GM18520 (cell line): ENCODE results near the gene ZNF662.

Source experiments
- ATAC-seq: cut with Tn5 transposase; IDR thresholded peaks from one replicate; pipeline ENCODE4 v1.9.1; 2021; ENCODE audit not compliant: unreplicated experiment

ZNF662 gene

DNA sequence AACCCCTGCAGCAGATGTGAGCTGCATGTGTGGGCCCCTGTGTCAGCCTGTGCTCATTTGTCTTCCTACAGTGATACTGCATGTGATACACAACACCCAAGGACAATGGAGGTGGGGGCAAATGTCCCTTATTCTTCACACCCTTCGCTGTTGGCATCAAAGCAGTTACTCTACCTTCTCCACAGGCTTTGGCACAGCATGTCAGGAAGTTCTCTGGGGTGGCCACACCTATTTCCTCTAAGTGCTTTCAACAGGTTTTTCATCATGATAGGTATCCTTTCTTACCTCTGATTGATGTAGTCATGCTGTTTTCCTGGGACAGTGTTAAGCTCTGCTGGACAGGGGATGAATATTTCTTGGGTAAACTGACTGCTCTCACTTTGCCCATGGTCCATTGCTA is 29.5 kb downstream of the ZNF662 start:
- no peak for ATAC-seq

DNA sequence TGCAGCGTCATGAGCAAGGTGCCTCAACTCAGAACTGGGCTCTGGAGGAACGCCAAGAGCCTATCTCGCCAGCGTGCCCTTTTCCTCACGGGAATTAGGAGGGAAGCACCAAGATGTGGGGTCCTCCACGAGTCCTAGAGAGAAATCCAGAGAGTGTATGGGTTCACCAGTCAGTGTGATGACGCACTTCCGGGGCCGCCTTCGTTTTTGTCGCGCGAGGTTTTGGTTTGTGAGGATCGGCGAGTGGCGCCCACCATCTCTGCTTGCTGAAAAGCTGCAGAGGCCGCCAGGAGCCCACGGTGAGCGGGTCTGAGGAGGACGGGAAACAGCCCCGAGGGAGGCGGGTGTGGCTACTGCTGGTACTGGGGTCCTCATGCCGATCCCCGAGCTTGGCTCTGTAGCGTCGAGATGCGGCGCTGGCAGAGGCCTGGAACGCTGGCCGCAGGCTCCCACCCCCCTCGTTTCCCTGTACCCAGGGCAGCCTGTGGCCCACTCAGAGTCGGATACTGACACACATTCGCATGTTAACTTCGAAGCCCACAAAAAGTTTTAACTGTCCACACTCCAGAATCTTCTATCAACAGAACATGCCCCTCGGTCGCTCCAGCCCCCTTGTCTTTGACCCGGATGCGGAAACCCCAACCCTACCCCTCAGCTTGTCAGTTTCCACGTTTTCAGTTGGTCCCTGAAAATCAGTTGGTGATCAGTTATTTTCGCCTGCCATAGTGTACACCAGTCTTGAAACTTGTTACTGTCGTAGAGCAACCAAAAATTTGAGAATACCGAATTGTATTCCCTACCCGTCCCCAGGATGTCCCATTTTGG is 30.4 kb downstream of the ZNF662 start:
- no peak for ATAC-seq

DNA sequence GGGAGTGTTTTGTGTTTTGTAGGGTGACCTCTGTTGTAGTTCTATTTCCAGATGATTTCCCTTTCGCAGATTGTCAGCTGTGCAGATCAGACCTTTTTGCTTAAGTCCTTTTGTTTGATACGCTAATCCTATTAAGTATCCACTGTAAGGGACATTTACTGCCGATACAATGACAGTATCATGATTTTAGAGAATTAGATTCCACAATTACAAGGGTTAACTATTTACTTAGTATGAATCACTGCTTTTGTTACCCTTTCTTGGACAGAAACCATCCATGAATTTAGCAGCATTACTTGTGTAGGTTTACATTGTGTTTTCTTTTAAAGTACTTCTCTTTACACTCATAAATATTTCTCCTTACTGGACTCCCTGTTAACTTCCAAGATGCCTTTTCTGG is 31.4 kb downstream of the ZNF662 start:
- ATAC-seq: no peak

DNA sequence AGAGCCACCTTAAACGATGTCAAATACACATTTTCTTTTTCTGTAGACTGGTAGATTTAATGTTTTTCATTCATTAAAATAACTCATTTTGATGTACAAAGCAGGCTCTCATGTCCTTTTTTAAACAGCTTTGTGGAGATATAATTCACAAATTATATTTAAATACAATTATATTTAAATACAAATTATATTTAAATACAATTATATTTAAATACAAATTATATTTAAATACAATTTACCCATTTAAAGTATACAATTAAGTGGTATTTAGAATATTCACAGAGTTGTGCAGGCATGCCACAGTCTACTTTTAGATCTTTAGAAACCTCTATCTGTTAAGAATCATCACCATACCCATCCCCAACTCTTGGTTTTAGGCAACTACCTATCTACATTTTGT is 36.8 kb downstream of the ZNF662 start:
- no peak for ATAC-seq

DNA sequence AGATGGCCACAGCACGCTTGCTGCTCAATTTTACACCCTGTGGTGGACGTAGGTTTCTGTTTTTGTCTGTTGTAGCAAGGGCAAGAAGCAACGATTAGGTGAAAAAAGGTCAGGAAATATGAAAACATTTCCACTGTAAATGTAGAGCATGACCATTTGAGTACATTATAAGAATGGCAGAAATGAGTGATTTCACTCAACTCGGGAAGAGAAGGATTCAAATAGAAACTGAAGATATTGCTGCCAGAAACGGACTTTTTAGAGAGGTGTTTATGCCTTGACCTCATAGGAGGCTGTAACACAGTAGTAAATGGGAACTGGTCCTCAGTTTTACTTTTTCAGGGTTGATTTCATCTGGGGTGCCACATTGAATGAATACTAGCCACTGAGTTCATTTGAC is 40.1 kb downstream of the ZNF662 start:
- no peak for ATAC-seq

DNA sequence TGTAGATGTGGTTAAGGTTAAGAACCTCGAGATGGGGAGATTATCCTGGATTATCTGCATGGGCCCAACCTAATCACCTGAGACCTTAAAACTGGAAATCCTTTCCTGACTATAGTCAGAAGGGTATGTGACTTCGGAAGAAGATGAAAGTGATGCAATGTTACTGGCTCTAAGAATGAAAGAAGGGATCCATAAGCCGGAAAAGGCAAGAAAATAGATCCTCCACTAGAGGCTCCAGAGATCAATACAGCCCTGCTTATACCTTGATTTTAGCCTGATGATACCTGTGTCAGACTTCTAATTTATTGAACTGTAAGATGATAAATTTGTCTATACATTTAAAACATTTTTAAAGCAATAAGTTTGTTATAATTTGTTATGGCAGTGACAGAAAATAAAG is 51.6 kb downstream of the ZNF662 start:
- ATAC-seq: no peak

DNA sequence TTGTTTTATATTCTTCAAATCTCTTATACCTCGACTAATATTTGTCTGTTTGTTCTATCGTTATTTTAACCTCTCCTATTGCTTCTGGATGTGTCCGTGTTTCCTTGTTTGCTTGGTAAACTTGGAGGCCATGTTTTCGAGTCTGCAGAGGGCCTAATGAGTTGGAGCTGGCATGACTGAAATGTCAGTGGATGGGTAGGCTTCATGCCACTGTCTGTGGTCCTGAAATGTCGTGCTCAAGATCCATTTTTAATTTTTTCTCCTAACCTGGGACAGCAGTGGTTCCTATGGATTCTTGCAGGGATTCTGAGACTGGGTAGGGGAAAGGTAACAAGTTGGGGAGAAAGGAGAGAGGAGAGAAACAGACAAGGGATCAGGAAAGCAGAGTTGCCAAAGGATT is 54.3 kb downstream of the ZNF662 start:
- ATAC-seq: no peak

DNA sequence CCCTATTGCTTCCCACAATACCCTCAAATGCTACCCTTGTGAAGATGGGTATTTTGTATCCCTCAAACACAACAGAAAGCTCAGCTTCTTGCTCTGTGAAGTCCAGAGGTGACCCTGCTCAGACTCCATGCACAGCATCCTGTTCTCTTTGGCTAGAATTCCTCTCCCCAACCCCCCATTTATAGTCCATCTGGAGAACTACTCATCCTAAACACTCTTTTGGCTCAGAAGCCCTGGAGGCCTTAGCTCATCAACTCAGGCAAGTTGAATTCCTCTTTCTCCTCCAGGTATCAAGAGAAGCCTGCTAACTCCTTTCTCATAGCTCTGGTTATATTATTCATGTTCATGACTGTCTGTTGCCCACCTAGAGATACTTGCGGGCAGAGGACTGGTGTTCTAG is 54.8 kb downstream of the ZNF662 start:
- no peak for ATAC-seq

DNA sequence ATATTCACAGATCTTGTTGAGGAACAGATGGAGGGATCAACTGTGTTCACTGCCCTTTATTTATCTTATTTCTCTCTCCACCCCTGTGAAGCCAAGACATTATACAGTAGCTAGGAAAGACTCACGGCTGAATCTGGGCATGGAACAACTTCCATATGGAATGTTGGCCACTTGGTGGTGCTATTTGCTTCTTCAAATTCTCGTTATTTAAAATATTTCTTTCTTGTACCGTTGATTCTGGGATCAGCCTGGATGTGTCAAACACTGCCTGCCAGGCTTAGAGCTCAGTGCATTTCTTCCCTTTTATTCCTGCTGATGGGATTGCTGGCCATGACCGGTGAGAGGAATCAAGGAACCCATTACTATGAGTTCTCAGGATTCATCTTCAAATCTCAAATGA is 55.7 kb downstream of the ZNF662 start:
- no peak for ATAC-seq

DNA sequence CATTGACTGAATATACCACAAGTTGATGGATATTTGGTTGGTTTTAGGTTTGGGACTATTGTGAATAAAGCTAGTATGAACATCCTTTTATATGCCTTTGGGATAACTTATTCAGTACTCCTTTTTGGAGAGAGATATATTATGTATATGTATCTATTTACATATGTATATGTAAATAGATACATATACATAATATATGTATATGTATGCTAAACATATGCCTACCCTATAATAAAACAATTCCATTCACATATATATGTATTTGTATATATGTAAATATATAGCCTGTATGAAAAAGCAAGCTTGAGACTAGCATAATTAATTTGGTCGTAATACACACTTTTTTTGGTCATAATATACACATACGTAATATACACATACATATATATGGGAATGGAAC is 57.3 kb downstream of the ZNF662 start:
- no peak for ATAC-seq

DNA sequence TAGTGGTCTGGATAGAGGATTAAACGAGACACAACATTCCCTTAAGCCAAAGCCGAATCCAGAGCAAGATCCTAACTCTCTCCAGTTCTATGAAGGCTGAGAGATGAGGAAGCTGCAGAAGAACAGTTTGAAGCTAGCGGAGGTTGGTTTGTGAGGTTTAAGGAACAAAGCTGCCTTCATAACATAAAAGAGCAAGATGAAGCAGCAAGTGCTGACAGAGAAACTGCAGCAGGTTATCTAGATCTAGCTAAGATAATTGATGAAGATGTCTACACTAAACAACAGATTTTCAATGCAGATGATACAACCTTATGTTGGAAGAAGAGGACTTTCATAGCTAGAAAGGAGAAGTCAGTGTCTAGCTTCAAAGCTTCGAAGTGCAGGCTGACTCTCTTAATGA is 58.3 kb downstream of the ZNF662 start:
- ATAC-seq: no peak
